GM21825 (cell line): ENCODE results near the gene SERPINA12.

Source experiments
- ATAC-seq: cut with Tn5 transposase; IDR thresholded peaks from one replicate; pipeline ENCODE4 v1.9.1; 2021; ENCODE audit warnings: mild to moderate bottlenecking, moderate library complexity; ENCODE audit not compliant: unreplicated experiment

Gene SERPINA12, protein sequence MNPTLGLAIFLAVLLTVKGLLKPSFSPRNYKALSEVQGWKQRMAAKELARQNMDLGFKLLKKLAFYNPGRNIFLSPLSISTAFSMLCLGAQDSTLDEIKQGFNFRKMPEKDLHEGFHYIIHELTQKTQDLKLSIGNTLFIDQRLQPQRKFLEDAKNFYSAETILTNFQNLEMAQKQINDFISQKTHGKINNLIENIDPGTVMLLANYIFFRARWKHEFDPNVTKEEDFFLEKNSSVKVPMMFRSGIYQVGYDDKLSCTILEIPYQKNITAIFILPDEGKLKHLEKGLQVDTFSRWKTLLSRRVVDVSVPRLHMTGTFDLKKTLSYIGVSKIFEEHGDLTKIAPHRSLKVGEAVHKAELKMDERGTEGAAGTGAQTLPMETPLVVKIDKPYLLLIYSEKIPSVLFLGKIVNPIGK

DNA sequence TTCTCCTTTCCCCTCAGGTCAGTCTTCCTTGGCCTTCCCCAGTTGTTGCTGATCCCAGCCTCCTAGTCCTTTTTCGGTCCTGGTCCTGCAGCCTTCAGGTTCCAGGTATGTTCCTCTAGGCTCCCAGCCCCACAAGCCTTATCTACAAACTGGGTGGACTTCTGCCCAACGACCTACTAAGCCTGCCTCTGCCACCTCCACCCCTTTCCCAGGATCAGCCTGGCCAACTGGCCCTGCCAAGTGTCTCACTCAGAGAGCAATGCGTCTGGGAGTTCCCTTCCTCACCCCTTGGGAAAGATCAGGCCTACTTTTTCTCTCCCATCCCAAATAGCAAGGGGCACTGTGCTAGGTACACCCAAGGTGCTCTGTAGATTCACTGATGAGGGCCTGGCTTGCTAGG lies at the start of gene SERPINA12:
TSS of gene SERPINA12 (minus strand) at position 114 of the 400 bp plus-strand sequence. CDS start 11,072 bp downstream, outside the sequence.
- no peak for ATAC-seq

DNA sequence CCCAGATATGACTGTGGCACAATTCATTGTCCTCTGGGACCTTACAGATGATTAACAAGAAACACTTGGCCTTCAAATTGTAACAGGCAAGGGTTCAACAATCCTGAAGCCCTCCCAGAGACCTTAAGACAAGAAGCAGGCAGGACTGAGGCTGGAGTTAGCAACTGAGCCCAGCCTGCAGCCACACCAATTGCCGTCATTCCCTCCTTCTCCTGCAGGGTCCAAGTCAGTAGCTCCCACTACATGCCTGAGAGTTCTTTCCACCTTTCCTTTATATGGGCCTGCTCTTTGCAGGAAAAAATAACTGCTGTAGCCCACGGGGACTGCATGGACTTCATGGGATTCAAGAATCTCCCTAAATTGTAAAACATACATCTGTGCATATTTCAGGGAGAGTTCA lies 49.6 kb upstream of the SERPINA12 start:
- no peak for ATAC-seq

- ATAC-seq: no peak
Observed at GRCh38 chr14:94557327-94557726, 48.1 kb upstream of the SERPINA12 start.

DNA sequence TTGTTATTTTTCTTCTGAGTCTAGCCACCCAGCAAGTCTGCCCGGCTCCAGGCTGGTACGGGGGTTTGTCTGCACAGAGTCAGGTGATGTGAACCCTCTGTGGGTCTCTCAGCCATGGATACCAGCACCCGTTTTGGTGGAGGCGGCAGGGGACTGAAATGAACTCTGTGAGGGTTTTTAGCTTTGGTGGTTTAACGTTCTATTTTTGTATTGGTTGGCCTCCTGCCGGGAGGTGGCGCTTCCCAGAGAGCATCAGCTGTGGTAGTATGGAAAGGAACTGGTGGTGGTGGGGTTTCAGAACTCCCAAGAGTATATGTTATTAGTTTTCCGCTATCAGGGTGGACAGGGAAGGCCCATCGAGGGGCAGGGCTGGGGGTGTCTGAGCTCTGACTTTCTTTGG lies 46.7 kb upstream of the SERPINA12 start:
- ATAC-seq: no peak

GRCh38 chr14:94550041-94550440 lies 40.8 kb upstream of the SERPINA12 start:
- ATAC-seq: no peak

- ATAC-seq: no peak
Observed at GRCh38 chr14:94548999-94549985, 40.0 kb upstream of the SERPINA12 start.

DNA sequence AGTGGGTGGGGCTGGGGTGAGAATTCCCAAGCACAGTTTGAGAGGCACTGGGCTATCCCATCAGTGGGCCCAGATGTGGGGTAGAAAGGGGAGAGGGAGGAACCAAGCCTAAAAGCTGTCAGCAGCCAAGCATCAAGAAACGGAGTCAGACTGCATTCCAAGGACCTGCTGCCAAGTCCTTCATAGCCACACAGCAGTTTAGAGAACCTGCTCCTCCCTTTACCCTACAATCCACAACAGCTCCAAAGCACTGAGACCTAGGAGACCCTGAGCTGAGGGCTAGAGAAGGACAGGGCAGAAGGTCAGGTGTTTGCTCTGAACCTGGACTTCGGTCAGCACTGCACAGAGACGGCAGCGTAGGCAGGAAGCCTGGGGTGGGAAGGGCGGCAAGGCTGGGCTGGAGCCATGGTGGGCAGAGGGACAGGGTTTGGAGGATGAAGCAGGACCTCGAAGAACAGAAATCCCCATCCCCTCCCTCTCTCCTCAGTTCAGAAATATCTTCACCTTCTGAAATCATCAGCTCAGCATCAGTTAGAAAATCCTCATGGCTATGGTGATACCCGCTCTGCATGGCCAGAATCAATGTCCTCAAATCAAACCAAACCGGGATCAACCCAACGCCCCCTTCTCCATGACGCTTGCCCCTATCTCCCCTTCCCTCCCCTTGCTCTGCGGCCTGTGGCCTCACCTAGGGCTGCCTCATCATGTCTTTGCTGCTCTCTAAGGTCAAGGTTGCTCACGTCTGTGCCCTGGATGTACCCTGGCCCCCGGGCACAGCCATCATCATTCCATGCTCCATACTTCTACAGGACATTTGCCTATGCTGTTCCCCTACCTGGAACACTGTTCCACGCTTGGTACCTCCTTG lies 39.1 kb upstream of the SERPINA12 start:
- ATAC-seq: no peak

DNA sequence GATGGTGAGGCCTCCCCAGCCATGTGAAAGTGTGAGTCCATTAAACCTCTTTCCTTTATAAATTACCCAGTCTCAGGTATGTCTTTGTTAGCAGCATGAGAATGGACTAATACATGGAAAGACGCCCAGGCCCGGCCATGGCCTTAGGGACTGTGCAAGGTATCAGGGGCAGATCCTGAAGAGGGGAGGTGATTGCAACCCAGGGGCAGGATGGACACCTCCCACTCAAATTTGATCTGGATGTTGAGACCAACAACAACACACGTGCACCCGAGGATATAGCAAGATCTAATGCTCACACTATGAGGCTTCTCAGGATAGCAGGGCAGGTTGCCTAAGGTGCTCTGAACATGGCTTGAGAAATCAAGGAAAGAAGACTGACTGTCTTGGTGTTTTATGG lies 38.5 kb upstream of the SERPINA12 start:
- no peak for ATAC-seq

DNA sequence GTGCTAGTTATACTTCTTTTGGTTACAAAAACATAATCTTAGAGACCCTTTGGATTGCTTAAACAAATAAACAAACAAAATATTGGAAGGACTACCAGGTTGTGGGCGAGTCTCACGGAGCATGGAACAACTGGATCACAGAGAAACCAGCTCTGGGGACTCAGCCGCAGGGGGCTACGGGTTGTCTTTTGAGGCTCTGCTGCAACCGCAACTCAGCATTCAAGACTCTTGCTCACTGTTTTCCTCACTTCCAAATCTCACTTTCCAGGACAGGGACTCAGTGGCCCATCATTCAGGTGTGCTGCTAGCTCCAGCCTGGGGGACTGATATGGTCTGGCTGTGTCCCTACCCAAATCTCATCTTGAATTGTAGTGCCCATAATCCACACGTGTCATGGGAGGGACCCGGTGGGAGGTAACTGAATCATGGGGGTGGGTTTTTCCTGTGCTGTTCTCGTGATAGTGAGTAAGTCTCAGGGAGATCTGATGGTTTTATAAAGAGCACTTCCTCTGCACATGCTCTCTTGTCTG lies 37.9 kb upstream of the SERPINA12 start:
- ATAC-seq: no peak

- no peak for ATAC-seq
Observed at GRCh38 chr14:94545131-94545841, 36.0 kb upstream of the SERPINA12 start.

GRCh38 chr14:94544726-94545125 lies 35.5 kb upstream of the SERPINA12 start:
- no peak for ATAC-seq

DNA sequence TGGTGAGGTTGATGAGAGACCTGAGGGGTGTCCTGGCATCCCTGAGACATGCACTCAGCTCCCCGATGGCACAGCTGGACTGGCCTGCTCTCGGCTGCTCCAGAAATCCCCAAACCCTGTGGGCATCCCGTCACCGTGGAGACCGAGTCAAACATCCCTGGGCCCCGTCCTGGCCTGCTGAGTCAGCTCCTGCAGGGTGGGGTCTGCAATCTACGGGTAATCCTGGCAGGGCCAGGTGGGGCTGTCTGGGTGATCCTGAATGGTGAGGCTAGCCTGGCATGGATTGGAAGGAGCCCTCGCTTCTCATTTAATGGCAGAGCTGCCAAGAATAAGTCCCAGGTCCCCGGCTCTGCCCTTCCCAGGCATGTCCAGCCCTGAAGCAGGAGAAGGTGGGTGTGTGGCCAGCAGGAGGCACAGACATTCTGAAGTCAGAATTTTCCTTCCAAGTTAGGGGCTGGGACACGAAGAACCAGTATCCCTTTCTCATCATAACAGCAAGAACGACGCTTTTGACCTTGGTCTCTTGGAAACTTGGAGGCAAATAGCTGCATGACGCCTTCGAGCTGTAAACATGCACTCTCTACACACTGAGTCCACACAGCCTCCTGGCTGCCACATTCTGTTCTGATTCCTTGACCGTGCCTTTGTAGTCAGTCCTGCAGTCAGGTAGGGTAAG lies 34.3 kb upstream of the SERPINA12 start:
- no peak for ATAC-seq

DNA sequence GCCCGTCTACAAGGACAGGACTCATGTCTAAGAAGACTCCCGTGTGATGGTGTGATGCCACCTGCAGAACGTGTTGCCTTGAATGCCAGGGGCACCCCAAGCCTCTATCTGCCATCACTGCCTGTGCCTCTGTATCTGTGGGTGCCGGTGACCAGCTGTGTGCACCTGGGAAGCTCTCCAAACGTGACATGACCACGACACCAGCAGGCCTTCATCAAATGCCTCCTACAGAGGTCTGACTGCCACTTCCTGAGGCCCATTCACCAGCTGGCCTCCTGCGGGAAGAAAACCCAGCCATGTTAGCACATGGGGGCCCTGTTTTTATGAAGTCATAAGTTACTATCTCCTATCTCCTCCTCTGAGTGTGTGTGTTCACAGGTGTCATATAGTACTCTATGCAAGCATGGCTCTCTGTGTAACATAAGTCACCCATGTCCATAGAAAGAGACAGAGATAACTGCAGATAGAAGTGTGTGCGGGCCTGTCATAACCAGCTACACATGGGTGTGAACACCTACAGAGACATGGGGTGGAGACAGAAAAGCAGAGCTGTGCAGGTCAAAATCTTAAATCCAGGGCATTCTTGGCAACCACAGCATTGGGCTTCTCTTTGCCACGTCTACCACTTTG lies 33.7 kb upstream of the SERPINA12 start:
- ATAC-seq: no peak

GRCh38 chr14:94542111-94542810 lies 33.0 kb upstream of the SERPINA12 start:
- no peak for ATAC-seq

DNA sequence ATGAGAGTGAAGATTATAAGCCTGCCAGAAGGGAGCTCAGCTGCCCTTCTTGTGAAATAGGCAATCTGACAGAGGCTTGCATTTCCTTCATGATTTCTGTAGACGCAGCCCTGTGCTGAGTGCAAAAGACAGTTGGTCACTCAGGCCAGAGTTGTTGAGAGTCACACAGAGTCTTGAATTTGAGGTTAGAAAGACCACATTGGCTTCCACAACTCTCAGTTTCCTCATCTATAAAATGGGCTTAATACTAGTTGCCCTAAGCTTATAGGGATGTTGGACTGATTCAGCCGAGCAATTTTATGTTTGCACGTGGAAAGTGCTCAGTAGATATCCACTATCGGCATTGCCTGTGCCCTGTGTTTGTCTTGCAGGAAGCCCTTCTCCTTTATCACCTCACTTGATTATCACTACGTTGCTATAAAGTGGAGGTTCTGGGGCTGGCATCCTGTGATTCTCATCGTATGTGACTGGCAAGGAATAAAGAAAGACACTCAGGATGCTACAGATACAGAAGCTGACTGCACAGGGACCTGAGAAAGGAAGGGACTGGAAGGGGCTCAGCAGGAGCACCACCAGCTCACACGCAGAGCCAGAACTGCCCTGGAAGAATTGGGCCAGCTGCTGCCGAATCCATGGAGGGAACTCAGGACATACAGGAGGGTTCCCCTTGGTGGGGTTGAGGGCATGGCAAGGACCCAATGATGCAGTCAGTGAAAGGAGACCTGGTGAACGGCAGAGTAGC lies 32.1 kb upstream of the SERPINA12 start:
- ATAC-seq: no peak

- ATAC-seq: no peak
Observed at GRCh38 chr14:94540031-94540794, 30.9 kb upstream of the SERPINA12 start.

DNA sequence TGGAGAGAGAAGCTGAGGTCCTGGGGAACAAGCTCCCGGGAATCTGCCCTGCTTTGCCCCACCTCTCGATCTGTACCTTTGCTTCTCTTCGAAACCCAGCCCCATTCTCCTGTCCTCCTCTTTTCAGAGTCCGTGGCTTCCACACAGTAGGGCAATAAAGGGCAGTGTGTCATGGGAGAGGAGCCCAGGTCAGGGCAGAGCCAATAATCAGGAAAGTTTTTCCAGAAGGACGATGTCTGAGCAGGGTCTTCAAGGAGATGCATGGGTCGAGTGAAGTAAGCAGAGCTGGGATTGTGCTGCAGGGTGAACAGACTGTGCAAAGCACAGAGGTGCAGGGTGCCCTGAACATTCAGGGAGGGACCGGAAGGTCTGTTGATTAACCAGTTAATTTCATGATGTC lies 29.9 kb upstream of the SERPINA12 start:
- no peak for ATAC-seq
